ENCODE data around the gene HES5. TPM values are rescaled to one million over a fixed set of nuclear protein-coding genes. Genes with fewer than 3 reads are reported as not detected.

The HES5 gene
- total RNA-seq, 6 experiments from 2014 or later = 0.28 to 0.57 (median 0.36) TPM; not detected in 1

DNA sequence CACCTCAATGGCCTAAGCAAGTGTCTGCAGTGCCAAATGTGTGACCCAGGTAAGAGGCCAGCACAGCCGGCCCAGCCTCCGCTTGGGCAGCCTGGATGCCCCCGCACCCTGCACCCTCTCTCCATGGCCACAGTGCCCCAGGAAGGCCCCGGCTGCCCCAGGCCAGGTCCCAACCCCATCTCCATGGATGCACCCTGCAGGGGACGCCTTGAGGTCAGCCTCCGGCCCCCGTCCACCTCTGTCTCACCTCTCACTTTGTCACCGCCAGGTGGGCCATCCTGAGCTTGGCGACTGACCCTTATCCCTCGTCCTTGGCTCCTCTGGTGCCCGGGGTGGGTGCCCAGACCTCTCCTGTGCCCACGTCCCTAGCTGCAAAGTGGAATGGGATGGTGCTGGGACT lies 28.4 kb upstream of the HES5 start:
- Mint-ChIP-seq H3K27ac (no peak overlapping the region), H3K4me3 (no peak overlapping the region), H3K4me1 (ENCODE audit: low read depth) (peaks cover 12% of the 10 kb centered on the region), H3K36me3 (ENCODE audit: low read depth) (no peaks in the 10 kb centered on the region), H3K27me3 (ENCODE audit: insufficient read depth) (peaks cover 1% of the 10 kb centered on the region), H3K9me3 (no peaks in the 10 kb centered on the region)
- TF ChIP-seq CTCF (IDR thresholded peaks at IDR 0.05) = no peak
- DNase-seq = no peak

GRCh38 chr1:2557482-2558400 lies 27.7 kb upstream of the HES5 start:
- no peak overlapping the region; the same call in 1 of the 2 replicates for H3K27ac Mint-ChIP-seq
- no peak for DNase-seq
- H3K9me3 Mint-ChIP-seq = no peaks in the 10 kb centered on the region

GRCh38 chr1:2556678-2557481 lies 26.8 kb upstream of the HES5 start:
- Mint-ChIP-seq H3K4me1 (ENCODE audit: low read depth) (peaks cover 12% of the 10 kb centered on the region), H3K4me3 (peak overlapping the region; percentile 90), H3K9me3 (no peaks in the 10 kb centered on the region), H3K36me3 (ENCODE audit: low read depth) (no peaks in the 10 kb centered on the region), H3K27ac (peak overlapping the region; percentile 89), H3K27me3 (ENCODE audit: insufficient read depth) (peaks cover 1% of the 10 kb centered on the region)
- DNase-seq = no peak
- TF ChIP-seq CTCF (IDR thresholded peaks at IDR 0.05) = peak; percentile 39; the same call in 1 of the 2 replicates

More at GRCh38 chr1:2557482-2558400, 27.7 kb upstream of the HES5 start:
- H3K27me3 Mint-ChIP-seq (ENCODE audit: insufficient read depth) = peaks cover 1% of the 10 kb centered on the region
- peak overlapping the region; percentile 24; the same call in 1 of the 2 replicates for H3K4me3 Mint-ChIP-seq
- peaks cover 12% of the 10 kb centered on the region for H3K4me1 Mint-ChIP-seq (ENCODE audit: low read depth)
- TF ChIP-seq CTCF (IDR thresholded peaks at IDR 0.05) = no peak; the same call in 1 of the 2 replicates
- H3K36me3 Mint-ChIP-seq (ENCODE audit: low read depth) = no peaks in the 10 kb centered on the region

DNA sequence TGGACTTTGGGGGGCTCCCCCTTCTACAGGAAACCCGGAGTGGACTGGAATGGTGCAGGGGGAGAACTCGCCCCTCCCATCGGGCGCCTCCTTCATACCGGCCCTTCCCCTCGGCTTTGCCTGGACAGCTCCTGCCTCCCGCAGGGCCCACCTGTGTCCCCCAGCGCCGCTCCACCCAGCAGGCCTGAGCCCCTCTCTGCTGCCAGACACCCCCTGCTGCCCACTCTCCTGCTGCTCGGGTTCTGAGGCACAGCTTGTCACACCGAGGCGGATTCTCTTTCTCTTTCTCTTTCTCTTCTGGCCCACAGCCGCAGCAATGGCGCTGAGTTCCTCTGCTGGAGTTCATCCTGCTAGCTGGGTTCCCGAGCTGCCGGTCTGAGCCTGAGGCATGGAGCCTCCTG lies 26.2 kb upstream of the HES5 start, which contains the start of gene TNFRSF14:
Gene TNFRSF14 (plus strand): TSS at position 95 of the 401 bp plus-strand sequence. CDS start 294 bp downstream, at position 389.
- Mint-ChIP-seq H3K36me3 (ENCODE audit: low read depth) (no peaks in the 10 kb centered on the region), H3K4me1 (ENCODE audit: low read depth) (peaks cover 12% of the 10 kb centered on the region), H3K27me3 (ENCODE audit: insufficient read depth) (peaks cover 1% of the 10 kb centered on the region; the same call in 1 of the 2 replicates), H3K4me3 (peak within 1 kb of the TSS; percentile 90), H3K9me3 (no peaks in the 10 kb centered on the region), H3K27ac (peak within 1 kb of the TSS; percentile 89)
- DNase-seq = peak; percentile 11
- TF ChIP-seq CTCF (IDR thresholded peaks at IDR 0.05) = no peak; the same call in 1 of the 2 replicates

DNA sequence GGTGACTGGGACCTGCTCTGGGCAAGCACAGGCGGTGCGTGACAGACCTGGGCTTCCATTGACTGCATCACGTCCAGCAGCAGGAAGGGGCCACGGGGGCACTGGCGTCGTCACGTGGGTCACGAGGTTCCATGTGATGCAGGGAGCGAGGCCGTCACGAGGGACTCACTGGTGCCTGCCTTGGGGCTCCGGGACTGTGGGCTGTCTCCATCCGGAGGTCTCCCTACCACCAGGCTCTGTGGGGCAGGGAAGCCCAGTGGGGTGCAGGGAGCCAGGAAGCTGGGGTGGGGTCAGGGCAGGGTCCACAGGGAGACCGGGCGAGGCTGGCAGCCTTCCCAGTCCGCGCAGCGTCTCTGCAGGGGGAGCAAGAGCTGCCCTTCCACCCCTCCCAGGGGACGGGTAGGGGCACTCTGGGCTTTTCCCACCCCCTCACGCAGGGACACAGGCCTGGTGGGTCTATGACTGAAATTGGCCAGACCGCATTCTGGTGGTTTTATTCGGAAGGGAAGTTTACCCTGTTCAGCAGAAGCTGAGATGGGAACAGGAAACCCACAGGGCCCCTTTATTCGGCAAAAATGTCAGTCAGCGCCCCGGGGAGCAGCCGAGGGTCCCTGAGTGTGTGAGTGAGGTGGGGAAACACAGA lies 25.7 kb upstream of the HES5 start:
- peaks cover 12% of the 10 kb centered on the region for H3K4me1 Mint-ChIP-seq (ENCODE audit: low read depth)
- H3K36me3 Mint-ChIP-seq (ENCODE audit: low read depth) = no peaks in the 10 kb centered on the region
- H3K4me3 Mint-ChIP-seq = peak overlapping the region; percentile 90
- no peak; the same call in 1 of the 2 replicates for TF ChIP-seq CTCF (IDR thresholded peaks at IDR 0.05)
- H3K27me3 Mint-ChIP-seq (ENCODE audit: insufficient read depth) = peaks cover 4% of the 10 kb centered on the region; the same call in 1 of the 2 replicates
- H3K9me3 Mint-ChIP-seq = no peaks in the 10 kb centered on the region
- H3K27ac Mint-ChIP-seq = peak overlapping the region; percentile 89
- DNase-seq = peak; percentile 41
